DND-41 (cell line): ENCODE measurements around the gene ZSCAN23.

Experiments used
- ATAC-seq: fragments of 200-7000 bp; cut with Tn5 transposase; 3 replicates; pipeline ENCODE4 v1.9.1; 2021; ENCODE audit warnings: low read depth; ENCODE audit not compliant: insufficient read depth
- DNase-seq: peaks from one replicate; pipeline ENCODE4 v3.0.0-alpha.2; 2020
- H2AFZ ChIP-seq: 2 replicates; pipeline ENCODE4 v1.6.0; 2012; ENCODE audit warnings: low read depth, low read length
- H3K27ac ChIP-seq: 2 replicates; pipeline ENCODE4 v1.5.1; 2012; ENCODE audit warnings: low read length, inconsistent platforms
- H3K27me3 ChIP-seq: fragments of 200-600 bp; sonication (generic); 2 replicates; pipeline ENCODE4 v1.6.0; 2012; ENCODE audit warnings: low read length, mild to moderate bottlenecking, inconsistent platforms; ENCODE audit not compliant: insufficient read depth, poor library complexity
- H3K36me3 ChIP-seq: 2 replicates; pipeline ENCODE4 v1.5.1; 2012; ENCODE audit warnings: low read length, inconsistent platforms; ENCODE audit not compliant: insufficient read depth
- H3K4me1 ChIP-seq: 2 replicates; pipeline ENCODE4 v1.5.1; 2012; ENCODE audit warnings: mild to moderate bottlenecking, low read length; ENCODE audit not compliant: insufficient read depth
- H3K4me2 ChIP-seq: 2 replicates; pipeline ENCODE4 v1.6.0; 2012; ENCODE audit warnings: mild to moderate bottlenecking, moderate library complexity, low read length, inconsistent platforms; ENCODE audit not compliant: insufficient read depth
- H3K4me3 ChIP-seq, 2 experiments: fragments of 200-600 bp in 1 of 2; shearing (Covaris generic) in 1 of 2; 2 replicates each; pipeline ENCODE4 v1.5.1; 2012 to 2016; ENCODE audit warnings: inconsistent platforms in 2 of 2, low read length in 2 of 2, mild to moderate bottlenecking in 2 of 2, low read depth in 1 of 2, moderate library complexity in 1 of 2
- H3K79me2 ChIP-seq: 2 replicates; pipeline ENCODE4 v1.6.0; 2012; ENCODE audit warnings: low read length, inconsistent platforms; ENCODE audit not compliant: insufficient read depth
- H3K9ac ChIP-seq: 2 replicates; pipeline ENCODE4 v1.6.0; 2012; ENCODE audit warnings: low read depth, mild to moderate bottlenecking, inconsistent platforms, low read length, moderate library complexity
- H3K9me3 ChIP-seq: 2 replicates; pipeline ENCODE4 v1.5.1; 2012; ENCODE audit warnings: low read length, moderate library complexity, mild to moderate bottlenecking, inconsistent platforms; ENCODE audit not compliant: insufficient read depth, severe bottlenecking
- H4K20me1 ChIP-seq: 2 replicates; pipeline ENCODE4 v1.6.0; 2012; ENCODE audit warnings: low read length; ENCODE audit not compliant: insufficient read depth
- EZH2 ChIP-seq: IDR thresholded peaks from 3 replicates; pipeline ENCODE4 v1.6.1; 2012; ENCODE audit warnings: borderline replicate concordance, low read depth, mild to moderate bottlenecking, moderate library complexity, low read length, inconsistent platforms; ENCODE audit not compliant: severe bottlenecking
- TF ChIP-seq, protein P1 (sequence below): IDR thresholded peaks from 2 replicates; pipeline ENCODE4 v1.5.1; 2012; ENCODE audit warnings: borderline replicate concordance, low read length, moderate library complexity, mild to moderate bottlenecking; ENCODE audit not compliant: poor library complexity, severe bottlenecking; ENCODE audit errors: extremely low read depth

Gene ZSCAN23

DNA sequence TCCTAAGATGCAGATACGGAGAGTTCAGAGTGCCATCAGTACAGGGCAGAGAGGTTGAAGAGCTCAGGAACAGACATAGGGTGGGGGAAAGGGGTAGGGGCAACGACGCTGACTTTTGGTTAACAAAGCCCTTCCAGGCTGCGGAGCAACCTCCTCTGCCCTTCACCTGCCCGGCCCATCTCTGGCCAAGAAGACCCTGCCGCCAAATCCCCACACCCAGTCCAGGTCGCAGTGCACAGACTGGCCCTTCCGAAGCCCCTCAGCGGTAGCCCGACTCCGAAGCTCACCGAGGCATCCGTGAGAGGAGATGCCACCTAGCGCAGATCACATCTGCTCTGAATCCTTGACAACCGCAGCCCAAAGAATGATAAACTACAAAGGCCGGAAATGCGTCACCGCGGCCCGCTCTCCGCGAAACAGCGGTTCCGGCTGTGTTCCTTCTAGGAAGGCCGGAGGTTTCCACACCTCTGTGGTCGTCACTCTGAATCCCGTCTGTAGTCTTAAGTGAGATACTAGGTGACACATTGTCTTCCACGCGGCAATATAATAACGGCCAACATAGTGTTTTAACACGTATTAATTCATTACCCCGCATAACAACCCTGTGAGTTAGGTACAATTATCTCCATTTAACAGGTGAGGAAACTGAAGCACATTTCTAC, at the start of gene ZSCAN23:
Gene ZSCAN23, minus strand, starts transcription at position 380 of the 662 bp plus-strand sequence. CDS start 7,225 bp downstream, outside the sequence.
- no peaks in the 10 kb centered on the region for H3K27me3 ChIP-seq
- ATAC-seq (peak; percentile 96), DNase-seq (peak; percentile 91)
- H3K79me2 ChIP-seq = peaks cover 3% of the 10 kb centered on the region
- peak within 1 kb of the TSS; percentile 60 for H3K9ac ChIP-seq
- peak within 1 kb of the TSS; percentile 66 for H3K27ac ChIP-seq
- H3K9me3 ChIP-seq = no peaks in the 10 kb centered on the region
- TF ChIP-seq, protein P1, sequence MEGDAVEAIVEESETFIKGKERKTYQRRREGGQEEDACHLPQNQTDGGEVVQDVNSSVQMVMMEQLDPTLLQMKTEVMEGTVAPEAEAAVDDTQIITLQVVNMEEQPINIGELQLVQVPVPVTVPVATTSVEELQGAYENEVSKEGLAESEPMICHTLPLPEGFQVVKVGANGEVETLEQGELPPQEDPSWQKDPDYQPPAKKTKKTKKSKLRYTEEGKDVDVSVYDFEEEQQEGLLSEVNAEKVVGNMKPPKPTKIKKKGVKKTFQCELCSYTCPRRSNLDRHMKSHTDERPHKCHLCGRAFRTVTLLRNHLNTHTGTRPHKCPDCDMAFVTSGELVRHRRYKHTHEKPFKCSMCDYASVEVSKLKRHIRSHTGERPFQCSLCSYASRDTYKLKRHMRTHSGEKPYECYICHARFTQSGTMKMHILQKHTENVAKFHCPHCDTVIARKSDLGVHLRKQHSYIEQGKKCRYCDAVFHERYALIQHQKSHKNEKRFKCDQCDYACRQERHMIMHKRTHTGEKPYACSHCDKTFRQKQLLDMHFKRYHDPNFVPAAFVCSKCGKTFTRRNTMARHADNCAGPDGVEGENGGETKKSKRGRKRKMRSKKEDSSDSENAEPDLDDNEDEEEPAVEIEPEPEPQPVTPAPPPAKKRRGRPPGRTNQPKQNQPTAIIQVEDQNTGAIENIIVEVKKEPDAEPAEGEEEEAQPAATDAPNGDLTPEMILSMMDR = peak; percentile 34
- TF ChIP-seq EZH2 = no peak
- peak within 1 kb of the TSS; percentile 32 to 88; a peak in 3 of 4 replicates for H3K4me3 ChIP-seq
- peaks cover 22% of the 10 kb centered on the region for H3K4me1 ChIP-seq
- H3K36me3 ChIP-seq = no peaks in the 10 kb centered on the region
- H3K4me2 ChIP-seq = peak within 1 kb of the TSS; percentile 69
- peak within 1 kb of the TSS; percentile 75 for H2AFZ ChIP-seq
- H4K20me1 ChIP-seq = no peaks in the 10 kb centered on the region

DNA sequence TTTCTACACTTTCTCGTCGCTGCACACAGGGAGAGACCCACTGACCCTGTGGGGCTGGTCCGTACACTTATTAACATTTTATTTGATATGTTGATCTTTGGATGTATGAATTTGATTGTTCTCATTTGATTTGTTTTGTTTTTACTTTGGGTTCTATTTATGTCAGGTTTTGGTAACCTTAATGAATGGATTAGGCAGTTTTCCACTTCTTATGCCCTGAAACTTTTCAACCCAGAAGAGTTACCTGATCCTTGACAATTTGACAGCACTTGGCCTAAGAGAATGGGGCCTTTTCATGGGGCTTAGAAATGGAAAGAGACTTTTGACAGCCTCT, 48.7 kb upstream of the ZSCAN23 start:
- Histone ChIP-seq H3K4me3 (no peak overlapping the region), H3K4me2 (no peak overlapping the region)
- ATAC-seq = no peak

DNA sequence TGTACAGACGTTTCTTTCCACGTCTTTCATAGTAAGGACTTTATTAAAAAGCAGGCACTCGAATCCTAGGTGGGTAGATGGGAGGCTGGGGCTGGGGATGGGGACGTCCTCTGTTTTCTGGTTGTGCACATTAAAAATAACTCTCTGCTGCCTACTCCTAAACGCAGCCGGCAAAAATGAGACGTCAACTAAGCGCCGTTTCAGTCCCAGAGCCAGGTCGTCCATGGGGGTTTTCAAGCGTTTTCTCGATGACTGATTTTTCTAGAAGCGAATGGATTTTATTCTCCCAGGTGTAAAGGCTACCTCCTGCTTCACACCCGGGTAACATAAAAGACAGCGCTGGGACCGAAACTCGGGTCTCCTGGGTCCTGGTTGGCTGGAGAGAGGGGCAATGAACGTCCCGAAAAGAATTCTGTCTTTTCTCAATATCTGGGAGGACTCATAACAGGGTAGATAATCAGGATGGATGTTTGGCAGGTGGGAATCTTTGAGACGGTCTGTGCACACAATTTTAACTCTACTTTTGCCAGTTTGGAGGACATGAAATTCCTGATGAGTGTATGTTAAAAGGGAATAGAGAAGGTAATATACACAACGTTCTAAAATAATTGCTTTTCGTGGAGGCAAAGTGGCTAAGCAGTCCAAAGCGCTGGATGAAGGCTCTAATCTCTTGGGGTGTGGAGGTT, 47.1 kb upstream of the ZSCAN23 start:
- ATAC-seq (no peak), DNase-seq (no peak)
- no peak overlapping the region for H3K4me2 ChIP-seq
- H3K79me2 ChIP-seq = no peaks in the 10 kb centered on the region
- H3K4me1 ChIP-seq = no peaks in the 10 kb centered on the region
- no peak overlapping the region for H2AFZ ChIP-seq
- no peak overlapping the region for H3K27ac ChIP-seq
- H3K9ac ChIP-seq = no peak overlapping the region
- no peak for TF ChIP-seq EZH2
- H3K36me3 ChIP-seq = no peaks in the 10 kb centered on the region
- H3K27me3 ChIP-seq = peaks cover 10% of the 10 kb centered on the region
- H4K20me1 ChIP-seq = no peaks in the 10 kb centered on the region
- no peaks in the 10 kb centered on the region for H3K9me3 ChIP-seq
- no peak overlapping the region for H3K4me3 ChIP-seq

More for the DNA sequence above, 48.7 kb upstream of the ZSCAN23 start:
- Histone ChIP-seq H3K79me2 (no peaks in the 10 kb centered on the region), H4K20me1 (no peaks in the 10 kb centered on the region), H3K27me3 (peaks cover 10% of the 10 kb centered on the region), H3K4me1 (no peaks in the 10 kb centered on the region), H3K9ac (no peak overlapping the region), H3K36me3 (no peaks in the 10 kb centered on the region), H3K9me3 (no peaks in the 10 kb centered on the region), H3K27ac (no peak overlapping the region), H2AFZ (no peak overlapping the region)
- no peak for DNase-seq
- no peak for TF ChIP-seq EZH2
- TF ChIP-seq, protein P1 = no peak
